Calu3 (cell line): Measurements from ENCODE around the gene APOC3. TPM values are rescaled to one million over a fixed set of nuclear protein-coding genes. Genes with fewer than 3 reads are reported as not detected.

ENCODE experiments used
- BruUV-seq: library from RNA; stranded (reverse); fragments of 400-500 nt; replicated peaks from 2 replicates; lab custom pipeline; 2021; lab: Mats Ljungman, UMichigan
- CTCF ChIA-PET: fragments of 300-600 bp; sonication (Branson Sonifier 250); formaldehyde crosslinking; loops from one replicate; lab custom pipeline; 2022; ENCODE audit warnings: antibody characterized with exemption; lab: Charles Lee
- DNase-seq: peaks from one replicate; pipeline ENCODE4 v3.0.0; 2022
- H3K27ac Mint-ChIP-seq: one replicate; pipeline ENCODE4 v1.8.0; 2022; ENCODE audit warnings: mixed read lengths; ENCODE audit not compliant: unreplicated experiment
- H3K27me3 Mint-ChIP-seq: one replicate; pipeline ENCODE4 v1.8.0; 2022; ENCODE audit warnings: mixed read lengths; ENCODE audit not compliant: unreplicated experiment
- H3K36me3 Mint-ChIP-seq: one replicate; pipeline ENCODE4 v1.8.0; 2022; ENCODE audit warnings: mild to moderate bottlenecking, moderate library complexity, mixed read lengths; ENCODE audit not compliant: insufficient read depth, unreplicated experiment
- H3K4me1 Mint-ChIP-seq: one replicate; pipeline ENCODE4 v1.8.0; 2022; ENCODE audit warnings: mild to moderate bottlenecking, low read depth, mixed read lengths; ENCODE audit not compliant: unreplicated experiment
- H3K4me3 Mint-ChIP-seq: one replicate; pipeline ENCODE4 v1.8.0; 2022; ENCODE audit warnings: mild to moderate bottlenecking, low read depth, moderate library complexity, mixed read lengths; ENCODE audit not compliant: unreplicated experiment
- H3K9me3 Mint-ChIP-seq: one replicate; pipeline ENCODE4 v1.8.0; 2022; ENCODE audit warnings: low read depth, mixed read lengths; ENCODE audit not compliant: unreplicated experiment
- intact Hi-C: fragments of 100-400 bp; cut with micrococcal nuclease; formaldehyde crosslinking; loops from one replicate; pipeline ENCODE4 v1.10.0; 2022; ENCODE audit not compliant: unreplicated experiment
- total RNA-seq: library from RNA; stranded (reverse); gene quantifications from 2 replicates; pipeline ENCODE4 v1.2.3, GENCODE V29; 2022
- TF ChIP-seq, protein P1 (sequence below): fragments of 200-600 bp; IDR thresholded peaks from one replicate; pipeline ENCODE4 v1.8.0; 2022; ENCODE audit warnings: antibody characterized with exemption; ENCODE audit not compliant: unreplicated experiment

Gene APOC3
- total RNA-seq, 1 experiment from 2014 or later, result not detected

DNA sequence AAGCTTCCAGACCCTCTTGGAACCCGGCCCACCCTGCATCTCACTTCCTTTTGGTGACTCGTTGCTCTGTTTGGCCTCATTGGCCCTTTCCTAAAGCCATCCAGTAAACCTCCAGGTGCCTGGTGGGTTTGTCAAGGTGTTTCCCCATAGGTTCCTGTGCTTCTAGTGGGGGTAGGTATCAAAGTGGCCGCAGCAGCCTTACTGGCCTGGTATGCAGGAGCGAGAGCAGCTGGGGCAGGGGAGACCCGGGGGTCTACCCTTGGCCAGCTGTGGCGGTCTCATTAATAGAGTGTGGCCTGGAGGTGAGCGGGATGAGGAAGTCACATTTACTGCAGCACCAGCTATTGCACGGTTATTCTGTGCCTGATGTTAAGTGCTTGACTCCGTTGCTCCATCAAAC is 10.7 kb upstream of the APOC3 start:
- Mint-ChIP-seq H3K9me3 (no peaks in the 10 kb centered on the region), H3K4me3 (no peak overlapping the region), H3K4me1 (no peaks in the 10 kb centered on the region), H3K36me3 (peaks cover 5% of the 10 kb centered on the region), H3K27me3 (peaks cover 24% of the 10 kb centered on the region), H3K27ac (no peak overlapping the region)
- TF ChIP-seq, protein P1, sequence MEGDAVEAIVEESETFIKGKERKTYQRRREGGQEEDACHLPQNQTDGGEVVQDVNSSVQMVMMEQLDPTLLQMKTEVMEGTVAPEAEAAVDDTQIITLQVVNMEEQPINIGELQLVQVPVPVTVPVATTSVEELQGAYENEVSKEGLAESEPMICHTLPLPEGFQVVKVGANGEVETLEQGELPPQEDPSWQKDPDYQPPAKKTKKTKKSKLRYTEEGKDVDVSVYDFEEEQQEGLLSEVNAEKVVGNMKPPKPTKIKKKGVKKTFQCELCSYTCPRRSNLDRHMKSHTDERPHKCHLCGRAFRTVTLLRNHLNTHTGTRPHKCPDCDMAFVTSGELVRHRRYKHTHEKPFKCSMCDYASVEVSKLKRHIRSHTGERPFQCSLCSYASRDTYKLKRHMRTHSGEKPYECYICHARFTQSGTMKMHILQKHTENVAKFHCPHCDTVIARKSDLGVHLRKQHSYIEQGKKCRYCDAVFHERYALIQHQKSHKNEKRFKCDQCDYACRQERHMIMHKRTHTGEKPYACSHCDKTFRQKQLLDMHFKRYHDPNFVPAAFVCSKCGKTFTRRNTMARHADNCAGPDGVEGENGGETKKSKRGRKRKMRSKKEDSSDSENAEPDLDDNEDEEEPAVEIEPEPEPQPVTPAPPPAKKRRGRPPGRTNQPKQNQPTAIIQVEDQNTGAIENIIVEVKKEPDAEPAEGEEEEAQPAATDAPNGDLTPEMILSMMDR, result no peak
- BruUV-seq, result no TSS peak
- DNase-seq, result no peak
- CTCF ChIA-PET, result no interaction called here
- intact Hi-C loops, result no loop called here

DNA sequence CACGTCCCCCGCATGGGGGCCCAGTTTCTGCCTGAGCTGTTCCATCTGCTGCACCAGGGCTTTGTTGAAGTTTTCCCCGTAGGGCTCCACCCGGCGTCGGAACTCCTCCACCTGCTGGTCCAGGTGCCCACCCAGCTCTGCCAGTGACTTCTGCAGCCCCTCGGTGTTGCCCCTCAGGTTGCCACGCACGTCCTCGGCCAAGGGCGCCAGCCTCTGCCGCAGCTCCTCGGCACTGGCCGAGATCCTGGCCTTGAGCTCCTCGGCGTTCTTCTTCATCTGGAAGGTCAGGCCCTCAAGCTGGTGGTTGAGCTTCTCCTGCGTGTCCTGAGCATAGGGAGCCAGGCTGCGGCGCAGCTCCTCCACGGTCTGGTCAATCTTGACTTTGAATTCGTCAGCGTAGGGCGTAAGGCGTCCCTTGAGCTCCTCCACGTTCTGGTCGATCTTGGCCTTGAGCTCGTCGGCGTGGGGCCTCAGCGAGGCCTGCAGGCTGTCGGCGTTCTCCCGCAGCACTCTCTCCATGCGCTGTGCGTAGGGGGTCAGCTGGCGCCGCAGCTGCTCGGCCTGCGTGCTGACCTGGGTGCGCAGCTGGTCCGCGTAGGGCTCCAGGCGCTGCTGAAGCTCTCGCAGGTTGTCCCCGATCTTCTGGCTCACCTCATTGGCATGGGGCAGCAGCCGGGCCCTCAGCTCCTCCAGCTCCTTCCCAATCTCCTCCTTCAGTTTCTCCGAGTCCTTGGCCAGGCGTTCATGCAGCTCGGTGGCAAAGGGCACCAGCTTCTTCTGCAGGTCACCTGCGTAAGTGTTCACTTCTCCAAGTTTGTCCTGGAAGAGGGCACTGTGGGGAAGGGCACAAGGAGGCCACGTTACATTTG is 8.4 kb upstream of the APOC3 start:
- Mint-ChIP-seq H3K27me3 (peaks cover 12% of the 10 kb centered on the region), H3K4me3 (no peak overlapping the region), H3K4me1 (no peaks in the 10 kb centered on the region), H3K36me3 (no peaks in the 10 kb centered on the region), H3K9me3 (no peaks in the 10 kb centered on the region), H3K27ac (no peak overlapping the region)
- DNase-seq, result no peak
- TF ChIP-seq, protein P1, result no peak
- no TSS peak for BruUV-seq
- CTCF ChIA-PET, result no interaction called here
- intact Hi-C loops, result no loop called here

DNA sequence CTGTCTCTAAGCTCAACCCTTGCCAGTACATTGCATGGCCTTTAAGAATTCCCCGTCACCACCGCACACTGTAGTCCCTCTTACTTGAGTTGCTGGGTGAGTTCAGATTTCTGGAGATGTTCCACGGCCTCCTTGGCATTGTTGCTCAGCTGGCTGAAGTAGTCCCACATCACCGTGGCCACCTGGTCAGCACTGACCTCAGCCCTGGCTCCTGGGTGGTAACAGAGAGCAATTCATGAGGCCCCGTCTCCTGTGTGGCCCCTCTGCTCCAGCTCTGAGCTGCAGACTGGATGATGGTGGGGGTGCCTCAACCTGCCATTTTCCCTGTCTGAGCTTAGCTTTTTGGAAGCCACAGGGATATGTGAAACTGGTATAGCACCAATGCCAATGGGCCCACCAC is 7.1 kb upstream of the APOC3 start:
- TF ChIP-seq, protein P1, result no peak
- no TSS peak for BruUV-seq
- Mint-ChIP-seq H3K27me3 (peaks cover 10% of the 10 kb centered on the region), H3K4me3 (no peak overlapping the region), H3K9me3 (no peaks in the 10 kb centered on the region), H3K36me3 (no peaks in the 10 kb centered on the region), H3K27ac (no peak overlapping the region), H3K4me1 (no peaks in the 10 kb centered on the region)
- CTCF ChIA-PET, result interaction anchor here (0.5 kb wide), 1 partner anchor 406 kb away, joined by 5 read pairs; no protein-coding TSS in a partner anchor
- intact Hi-C loops, result no loop called here
- no peak for DNase-seq

DNA sequence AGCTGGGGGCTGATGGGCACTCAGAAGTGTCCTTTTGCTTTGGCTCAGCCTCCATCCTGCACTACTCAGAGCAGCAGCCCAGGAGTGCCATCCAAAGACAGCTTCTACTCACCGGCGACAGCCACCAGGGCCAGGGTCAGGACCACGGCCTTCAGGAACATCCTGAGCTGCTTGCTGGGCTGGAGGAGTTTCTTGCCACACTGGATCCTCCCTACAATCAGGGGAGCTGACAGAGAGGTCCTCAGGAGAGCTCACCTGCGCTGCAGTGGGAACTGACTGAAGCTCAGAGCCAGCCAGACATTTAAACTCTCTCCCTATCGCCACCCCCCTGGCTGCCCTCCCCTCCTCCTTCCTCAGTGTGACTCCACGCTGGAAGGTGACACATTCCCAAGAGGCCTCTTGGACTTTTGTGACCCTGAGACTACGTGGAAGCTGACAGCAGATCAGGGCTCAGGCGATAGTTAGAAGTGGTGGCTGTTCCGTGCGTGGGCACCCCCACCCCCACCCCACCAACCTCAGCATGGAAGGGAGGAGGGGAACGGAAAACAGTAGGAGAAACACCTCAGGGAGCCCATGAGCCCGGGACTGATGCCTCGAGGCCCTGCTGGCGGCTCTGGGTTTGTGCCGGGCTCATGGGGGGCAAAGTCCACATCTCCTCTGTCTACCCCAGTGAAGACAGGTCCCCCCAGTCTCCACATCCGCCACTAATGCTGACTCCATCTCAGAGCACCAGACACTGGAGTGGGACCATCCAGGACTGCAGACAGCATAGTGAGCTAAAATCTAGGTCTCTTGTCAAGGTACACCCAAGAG is 6.5 kb upstream of the APOC3 start, which contains the start of gene APOA4:
TSS of gene APOA4 (minus strand) at position 274 of the 813 bp plus-strand sequence. CDS start at position 161, 113 bp downstream.
- Mint-ChIP-seq H3K9me3 (no peaks in the 10 kb centered on the region), H3K27ac (no peak within 1 kb of the TSS), H3K27me3 (peaks cover 10% of the 10 kb centered on the region), H3K4me1 (no peaks in the 10 kb centered on the region), H3K4me3 (no peak within 1 kb of the TSS), H3K36me3 (no peaks in the 10 kb centered on the region)
- CTCF ChIA-PET, result interaction anchor here (0.5 kb wide), 1 partner anchor 405 kb away, joined by 5 read pairs; no protein-coding TSS in a partner anchor
- BruUV-seq, result no TSS peak
- intact Hi-C loops, result no loop called here
- no peak for DNase-seq
- TF ChIP-seq, protein P1, result no peak
